Neural cell (in vitro differentiated cells): ENCODE measurements around the gene METAP1D. TPM values are rescaled to one million over a fixed set of nuclear protein-coding genes. Genes with fewer than 3 reads are reported as not detected.

Experiments
- H2AFZ ChIP-seq: fragments of 200-600, 300-800 bp; sonication (generic), shearing (Covaris generic); 2 replicates; pipeline ENCODE4 v1.6.0; 2014; ENCODE audit warnings: low read depth, mild to moderate bottlenecking, antibody characterized with exemption, low read length, moderate library complexity
- H3F3A ChIP-seq: fragments of 200-600 bp; shearing (Covaris generic); 2 replicates; pipeline ENCODE4 v1.6.1; 2016; ENCODE audit warnings: mild to moderate bottlenecking, moderate library complexity, mixed read lengths, antibody characterized with exemption, low read length; ENCODE audit not compliant: insufficient read depth, poor library complexity, severe bottlenecking
- H3K27ac ChIP-seq: fragments of 200-600, 300-800 bp; sonication (generic), shearing (Covaris generic); 2 replicates; pipeline ENCODE4 v1.5.1; 2014; ENCODE audit warnings: mild to moderate bottlenecking, low read length, moderate library complexity
- H3K27me3 ChIP-seq: fragments of 300-800, 200-600 bp; sonication (generic), shearing (Covaris generic); 2 replicates; pipeline ENCODE4 v1.6.0; 2014; ENCODE audit warnings: mild to moderate bottlenecking, low read depth, low read length, moderate library complexity; ENCODE audit not compliant: insufficient read depth
- H3K36me3 ChIP-seq: fragments of 300-800, 200-600 bp; sonication (generic), shearing (Covaris generic); 2 replicates; pipeline ENCODE4 v1.5.1; 2014; ENCODE audit warnings: mild to moderate bottlenecking, antibody characterized with exemption, low read length, moderate library complexity; ENCODE audit not compliant: insufficient read depth
- H3K4me2 ChIP-seq: fragments of 300-800, 200-600 bp; sonication (generic), shearing (Covaris generic); 2 replicates; pipeline ENCODE4 v1.6.0; 2014; ENCODE audit warnings: mild to moderate bottlenecking, low read length
- H3K4me3 ChIP-seq: fragments of 300-800, 200-600 bp; sonication (generic), shearing (Covaris generic); 2 replicates; pipeline ENCODE4 v1.5.1; 2014; ENCODE audit warnings: mild to moderate bottlenecking, low read length, moderate library complexity
- H3K79me2 ChIP-seq: fragments of 200-600 bp; shearing (Covaris generic); replicated peaks from 2 replicates; pipeline ENCODE4 v1.6.0; 2014; ENCODE audit warnings: mild to moderate bottlenecking, low read length, moderate library complexity; ENCODE audit not compliant: insufficient read depth
- H3K9ac ChIP-seq: fragments of 300-800, 200-600 bp; sonication (generic), shearing (Covaris generic); 2 replicates; pipeline ENCODE4 v1.6.1; 2016; ENCODE audit warnings: mild to moderate bottlenecking, low read length, mixed read lengths
- H3K9me2 ChIP-seq: fragments of 200-600 bp; shearing (Covaris generic); 2 replicates; pipeline ENCODE4 v1.6.1; 2016; ENCODE audit warnings: mild to moderate bottlenecking, low read length, mixed read lengths; ENCODE audit not compliant: insufficient read depth
- H3K9me3 ChIP-seq: fragments of 200-600, 300-800 bp; sonication (generic), shearing (Covaris generic); 2 replicates; pipeline ENCODE4 v1.6.1; 2016; ENCODE audit warnings: mild to moderate bottlenecking, mixed run types, low read length, moderate library complexity, mixed read lengths
- H4K20me1 ChIP-seq: fragments of 200-600 bp; shearing (Covaris generic); 2 replicates; pipeline ENCODE4 v1.6.1; 2016; ENCODE audit warnings: mild to moderate bottlenecking, mixed run types; ENCODE audit not compliant: insufficient read depth
- EP300 ChIP-seq: fragments of 450-650 bp; conservative IDR thresholded peaks from 2 replicates; pipeline ENCODE4 v1.6.1; 2014; ENCODE audit warnings: antibody characterized with exemption, mild to moderate bottlenecking, moderate library complexity; ENCODE audit not compliant: poor library complexity, severe bottlenecking
- EZH2 ChIP-seq: fragments of 200-600, 300-800 bp; shearing (Covaris generic), sonication (generic); IDR thresholded peaks from 2 replicates; pipeline ENCODE4 v1.6.1; 2014; ENCODE audit warnings: antibody characterized with exemption, low read length, borderline replicate concordance, mild to moderate bottlenecking; ENCODE audit not compliant: insufficient read depth, poor library complexity, severe bottlenecking
- MXI1 ChIP-seq: fragments of 450-650 bp; conservative IDR thresholded peaks from 2 replicates; pipeline ENCODE4 v1.6.1; 2014; ENCODE audit warnings: antibody characterized with exemption, mild to moderate bottlenecking; ENCODE audit not compliant: poor library complexity, severe bottlenecking
- POLR2AphosphoS5 ChIP-seq: IDR thresholded peaks from 2 replicates; pipeline ENCODE4 v1.6.1; 2012
- RAD21 ChIP-seq: fragments of 450-650 bp; conservative IDR thresholded peaks from 2 replicates; pipeline ENCODE4 v1.6.1; 2014; ENCODE audit warnings: antibody characterized with exemption, mild to moderate bottlenecking, moderate library complexity
- SMC3 ChIP-seq: fragments of 450-650 bp; conservative IDR thresholded peaks from 2 replicates; pipeline ENCODE4 v1.6.1; 2014; ENCODE audit warnings: antibody characterized with exemption, mild to moderate bottlenecking, moderate library complexity; ENCODE audit not compliant: poor library complexity
- TAF1 ChIP-seq: IDR thresholded peaks from 2 replicates; pipeline ENCODE4 v1.6.1; 2012; ENCODE audit warnings: low read depth
- polyA plus RNA-seq: library from polyadenylated mRNA; depleted of rRNA; stranded (reverse); fragments of >200 nt; gene quantifications from 2 replicates; pipeline ENCODE4 v1.2.3, GENCODE V29; 2014
- TF ChIP-seq, protein P1 (sequence below): IDR thresholded peaks from 2 replicates; pipeline ENCODE4 v1.6.1; 2012; ENCODE audit warnings: borderline replicate concordance
- TF ChIP-seq, protein P2 (sequence below): fragments of 450-650 bp; IDR thresholded peaks from 2 replicates; pipeline ENCODE4 v1.5.1; 2014; ENCODE audit warnings: antibody characterized with exemption, mild to moderate bottlenecking, moderate library complexity; ENCODE audit not compliant: poor library complexity, severe bottlenecking

The METAP1D gene
- polyA plus RNA-seq, 1 donor from 2014 or later = 5.4 TPM

DNA sequence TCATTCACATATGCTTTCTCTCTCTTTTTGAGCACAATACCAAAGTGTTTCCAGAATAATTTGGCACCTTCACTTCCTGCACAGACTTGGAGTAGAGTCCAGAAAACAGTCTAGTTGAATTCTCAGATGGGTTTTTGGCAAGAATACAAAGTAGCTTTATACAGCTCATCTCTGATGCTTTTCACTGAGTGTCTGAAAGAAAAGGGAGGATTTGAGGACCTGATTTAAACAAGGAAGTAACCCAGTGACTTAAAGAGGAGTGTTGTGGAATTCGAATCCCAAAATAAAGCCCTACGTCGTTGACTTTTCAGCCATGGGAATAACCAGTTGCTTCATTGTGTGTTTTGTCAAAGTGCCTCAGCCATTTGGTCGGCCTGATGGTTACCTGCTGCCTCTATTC is 31.8 kb downstream of the METAP1D start:
- no peak for TF ChIP-seq SMC3
- no peak for TF ChIP-seq POLR2AphosphoS5
- no peak for TF ChIP-seq EZH2
- TF ChIP-seq, protein P1, sequence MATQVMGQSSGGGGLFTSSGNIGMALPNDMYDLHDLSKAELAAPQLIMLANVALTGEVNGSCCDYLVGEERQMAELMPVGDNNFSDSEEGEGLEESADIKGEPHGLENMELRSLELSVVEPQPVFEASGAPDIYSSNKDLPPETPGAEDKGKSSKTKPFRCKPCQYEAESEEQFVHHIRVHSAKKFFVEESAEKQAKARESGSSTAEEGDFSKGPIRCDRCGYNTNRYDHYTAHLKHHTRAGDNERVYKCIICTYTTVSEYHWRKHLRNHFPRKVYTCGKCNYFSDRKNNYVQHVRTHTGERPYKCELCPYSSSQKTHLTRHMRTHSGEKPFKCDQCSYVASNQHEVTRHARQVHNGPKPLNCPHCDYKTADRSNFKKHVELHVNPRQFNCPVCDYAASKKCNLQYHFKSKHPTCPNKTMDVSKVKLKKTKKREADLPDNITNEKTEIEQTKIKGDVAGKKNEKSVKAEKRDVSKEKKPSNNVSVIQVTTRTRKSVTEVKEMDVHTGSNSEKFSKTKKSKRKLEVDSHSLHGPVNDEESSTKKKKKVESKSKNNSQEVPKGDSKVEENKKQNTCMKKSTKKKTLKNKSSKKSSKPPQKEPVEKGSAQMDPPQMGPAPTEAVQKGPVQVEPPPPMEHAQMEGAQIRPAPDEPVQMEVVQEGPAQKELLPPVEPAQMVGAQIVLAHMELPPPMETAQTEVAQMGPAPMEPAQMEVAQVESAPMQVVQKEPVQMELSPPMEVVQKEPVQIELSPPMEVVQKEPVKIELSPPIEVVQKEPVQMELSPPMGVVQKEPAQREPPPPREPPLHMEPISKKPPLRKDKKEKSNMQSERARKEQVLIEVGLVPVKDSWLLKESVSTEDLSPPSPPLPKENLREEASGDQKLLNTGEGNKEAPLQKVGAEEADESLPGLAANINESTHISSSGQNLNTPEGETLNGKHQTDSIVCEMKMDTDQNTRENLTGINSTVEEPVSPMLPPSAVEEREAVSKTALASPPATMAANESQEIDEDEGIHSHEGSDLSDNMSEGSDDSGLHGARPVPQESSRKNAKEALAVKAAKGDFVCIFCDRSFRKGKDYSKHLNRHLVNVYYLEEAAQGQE = no peak
- TF ChIP-seq RAD21 = no peak
- no peak for TF ChIP-seq MXI1
- TF ChIP-seq, protein P2, sequence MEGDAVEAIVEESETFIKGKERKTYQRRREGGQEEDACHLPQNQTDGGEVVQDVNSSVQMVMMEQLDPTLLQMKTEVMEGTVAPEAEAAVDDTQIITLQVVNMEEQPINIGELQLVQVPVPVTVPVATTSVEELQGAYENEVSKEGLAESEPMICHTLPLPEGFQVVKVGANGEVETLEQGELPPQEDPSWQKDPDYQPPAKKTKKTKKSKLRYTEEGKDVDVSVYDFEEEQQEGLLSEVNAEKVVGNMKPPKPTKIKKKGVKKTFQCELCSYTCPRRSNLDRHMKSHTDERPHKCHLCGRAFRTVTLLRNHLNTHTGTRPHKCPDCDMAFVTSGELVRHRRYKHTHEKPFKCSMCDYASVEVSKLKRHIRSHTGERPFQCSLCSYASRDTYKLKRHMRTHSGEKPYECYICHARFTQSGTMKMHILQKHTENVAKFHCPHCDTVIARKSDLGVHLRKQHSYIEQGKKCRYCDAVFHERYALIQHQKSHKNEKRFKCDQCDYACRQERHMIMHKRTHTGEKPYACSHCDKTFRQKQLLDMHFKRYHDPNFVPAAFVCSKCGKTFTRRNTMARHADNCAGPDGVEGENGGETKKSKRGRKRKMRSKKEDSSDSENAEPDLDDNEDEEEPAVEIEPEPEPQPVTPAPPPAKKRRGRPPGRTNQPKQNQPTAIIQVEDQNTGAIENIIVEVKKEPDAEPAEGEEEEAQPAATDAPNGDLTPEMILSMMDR = no peak
- TF ChIP-seq TAF1 = no peak
- TF ChIP-seq EP300 = no peak
- no peak overlapping the region for H2AFZ ChIP-seq
- no peak overlapping the region for H3K4me2 ChIP-seq

DNA sequence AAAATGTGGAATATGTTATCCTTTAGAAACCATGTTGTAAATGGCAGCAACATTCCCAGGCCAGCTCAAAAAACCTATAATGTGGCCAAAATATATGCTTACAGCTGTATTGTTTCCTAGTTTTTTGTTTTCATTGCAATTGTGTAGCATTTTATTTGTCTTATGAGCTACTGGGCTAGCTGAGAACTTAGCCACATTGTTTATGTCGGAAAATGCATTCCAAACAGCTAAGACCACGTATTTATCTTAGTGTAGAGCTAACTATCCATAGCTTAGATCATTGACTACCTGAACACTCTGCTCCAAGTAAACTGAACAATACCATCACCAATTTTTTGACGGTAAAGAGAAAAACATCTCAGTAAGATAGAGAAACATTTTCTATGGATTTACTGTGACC is 38.4 kb downstream of the METAP1D start:
- no peaks in the 10 kb centered on the region for H3K9me2 ChIP-seq
- no peaks in the 10 kb centered on the region for H3F3A ChIP-seq
- TF ChIP-seq POLR2AphosphoS5 (no peak), EP300 (no peak), RAD21 (no peak), TAF1 (no peak), MXI1 (no peak), EZH2 (no peak), SMC3 (no peak)
- TF ChIP-seq, protein P2 = no peak
- TF ChIP-seq, protein P1 = no peak
- no peaks in the 10 kb centered on the region for H3K79me2 ChIP-seq
- H4K20me1 ChIP-seq = no peaks in the 10 kb centered on the region
- no peak overlapping the region for H3K4me2 ChIP-seq
- H3K27ac ChIP-seq = no peak overlapping the region
- no peak overlapping the region for H3K9ac ChIP-seq
- H3K4me3 ChIP-seq = no peak overlapping the region
- no peaks in the 10 kb centered on the region for H3K9me3 ChIP-seq
- H3K36me3 ChIP-seq = no peaks in the 10 kb centered on the region
- no peak overlapping the region for H2AFZ ChIP-seq
- H3K27me3 ChIP-seq = no peaks in the 10 kb centered on the region

More for the DNA sequence above, 31.8 kb downstream of the METAP1D start:
- Histone ChIP-seq H3K9me3 (no peaks in the 10 kb centered on the region), H3K4me3 (no peak overlapping the region), H3F3A (no peaks in the 10 kb centered on the region), H3K9ac (no peak overlapping the region), H3K79me2 (no peaks in the 10 kb centered on the region), H3K36me3 (no peaks in the 10 kb centered on the region), H4K20me1 (no peaks in the 10 kb centered on the region), H3K9me2 (no peaks in the 10 kb centered on the region), H3K27ac (no peak overlapping the region), H3K27me3 (no peaks in the 10 kb centered on the region)
